Renal cortex interstitium (tissue), 15 donors: ENCODE data around the gene KATNAL1. TPM values are rescaled to one million over a fixed set of nuclear protein-coding genes. Genes with fewer than 3 reads are reported as not detected.
A peak's percentile ranks its signal among the peaks of the same experiment; 100 is the strongest.

Experiments
- DNase-seq, 11 donors: peaks; one replicate each; pipeline ENCODE4 v3.0.0-alpha.2; 2013; ENCODE audit warnings: low read depth in 9 of 11, low spot score in 4 of 11; ENCODE audit errors: extremely low read depth in 1 of 11
- long read RNA-seq, 16 experiments: transcript quantifications; one replicate each; lab custom pipeline, GENCODE V29; 2026
- polyA plus RNA-seq, 3 donors: library from polyadenylated mRNA; unstranded; fragments of 120-200 nt; gene quantifications; one replicate each; pipeline ENCODE4 v1.2.1, GENCODE V29; 2013; ENCODE audit not compliant: insufficient read length in 3 of 3

KATNAL1 gene
- 10 to 100 TPM; 12.4 to 14.8 (median 13.4) TPM for polyA plus RNA-seq
- long read RNA-seq, donor 1, partial matches to known transcripts = 0 of 1 reads
- long read RNA-seq, donor 1, other reads (novel, unspliced or antisense) = 0 of 1 reads
- long read RNA-seq, donor 2 = 0 reads
- long read RNA-seq, donor 3, partial matches to known transcripts = 0 of 1 reads
- long read RNA-seq, donor 3, other reads (novel, unspliced or antisense) = 0 of 1 reads
- long read RNA-seq, donor 4 = 0 reads
- long read RNA-seq, donor 5 = 0 reads
- long read RNA-seq, donor 6, partial matches to known transcripts = 0 of 3 reads
- long read RNA-seq, donor 6, other reads (novel, unspliced or antisense) = 0 of 3 reads
- long read RNA-seq, donor 7, partial matches to known transcripts = 0 of 1 reads
- long read RNA-seq, donor 7, other reads (novel, unspliced or antisense) = 0 of 1 reads
- long read RNA-seq, donor 8, full-length matches to known transcripts = 2 of 2 reads
- long read RNA-seq, donor 8, partial matches to known transcripts = 0 of 2 reads
- long read RNA-seq, donor 8, other reads (novel, unspliced or antisense) = 0 of 2 reads
- long read RNA-seq, donor 9, full-length matches to known transcripts = 1 of 1 reads
- long read RNA-seq, donor 9, partial matches to known transcripts = 0 of 1 reads
- long read RNA-seq, donor 9, other reads (novel, unspliced or antisense) = 0 of 1 reads
- long read RNA-seq, donor 10, full-length matches to known transcripts = 2 of 2 reads
- long read RNA-seq, donor 10, partial matches to known transcripts = 0 of 2 reads
- long read RNA-seq, donor 10, other reads (novel, unspliced or antisense) = 0 of 2 reads
- long read RNA-seq, donor 11 = 0 reads
- long read RNA-seq, donor 12 = 0 reads
- long read RNA-seq, donor 13 = 0 reads
- long read RNA-seq, donor 14, full-length matches to known transcripts = 1 of 1 reads
- long read RNA-seq, donor 14, partial matches to known transcripts = 0 of 1 reads
- long read RNA-seq, donor 14, other reads (novel, unspliced or antisense) = 0 of 1 reads
- long read RNA-seq, donor 15, full-length matches to known transcripts = 1 of 1 reads
- long read RNA-seq, donor 15, partial matches to known transcripts = 0 of 1 reads
- long read RNA-seq, donor 15, other reads (novel, unspliced or antisense) = 0 of 1 reads
- long read RNA-seq, donor 16, partial matches to known transcripts = 0 of 1 reads
- long read RNA-seq, donor 16, other reads (novel, unspliced or antisense) = 0 of 1 reads

- peak in 10 of 11 donors; percentile 38 to 77 (median 68) for DNase-seq
Measured at GRCh38 chr13:30307194-30307970, at the start of gene KATNAL1. TSS of gene KATNAL1 (minus strand) at chr13:30307551. CDS start at chr13:30283777, 23,774 bp downstream.

- DNase-seq = no peak
Measured at GRCh38 chr13:30355839-30356238, 48.5 kb upstream of the KATNAL1 start.

DNA sequence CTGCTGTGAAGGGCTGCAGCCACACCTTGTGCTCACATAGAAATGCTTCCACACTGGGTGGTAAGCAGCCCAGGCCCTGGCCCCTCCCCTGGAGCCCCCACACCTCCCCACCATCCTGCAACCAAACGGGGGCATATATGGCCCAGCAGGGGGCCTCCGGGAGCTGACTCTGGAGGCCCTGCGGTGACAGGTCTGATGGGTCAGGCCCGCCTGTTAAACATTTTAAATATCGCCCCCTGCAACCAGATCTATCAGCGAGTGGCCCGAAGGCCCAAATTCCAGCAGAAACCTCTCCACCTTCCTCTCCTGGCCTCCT lies 48.0 kb upstream of the KATNAL1 start:
- DNase-seq = no peak

DNA sequence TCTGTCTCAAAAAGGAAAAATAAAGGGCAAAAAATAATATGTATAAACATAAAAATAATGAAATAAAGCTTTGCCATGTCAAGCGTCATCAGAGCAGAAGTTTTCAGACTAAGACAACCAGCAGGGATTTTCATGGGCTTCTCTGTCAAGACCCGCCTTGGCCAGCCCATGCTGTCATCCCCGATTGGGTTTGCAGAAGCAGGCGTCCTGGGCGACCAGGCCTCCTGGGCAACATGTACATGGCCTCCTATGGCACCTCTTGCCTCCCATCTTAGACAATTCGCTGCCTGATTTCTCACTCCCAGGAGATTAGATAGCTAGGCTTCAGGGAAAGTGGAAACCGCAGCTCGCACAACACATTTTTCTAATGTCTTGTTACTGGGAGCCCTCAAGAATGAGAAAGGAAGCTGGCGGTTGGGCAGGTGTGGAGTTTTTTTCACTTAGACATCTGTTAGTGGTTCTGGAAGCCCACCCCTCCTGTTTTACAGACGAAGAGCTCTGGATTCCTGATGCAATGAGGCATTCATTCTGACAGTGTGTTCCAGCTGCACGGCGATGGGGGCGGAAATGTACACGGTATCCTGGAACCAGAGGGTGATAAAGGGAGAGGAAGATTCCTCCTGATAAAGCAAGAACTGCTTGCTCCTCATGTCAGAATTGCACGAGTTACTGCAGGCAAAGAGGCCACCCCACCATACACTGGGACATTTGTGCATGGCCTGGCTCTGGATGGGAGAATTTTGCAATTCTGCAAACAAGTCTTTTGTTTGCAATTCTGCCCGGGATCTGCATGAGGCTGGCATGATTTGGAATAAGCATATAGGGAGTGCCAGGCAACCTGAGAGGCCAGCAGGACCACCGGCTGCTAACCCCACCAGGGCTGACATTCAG lies 47.4 kb upstream of the KATNAL1 start:
- no peak for DNase-seq

DNA sequence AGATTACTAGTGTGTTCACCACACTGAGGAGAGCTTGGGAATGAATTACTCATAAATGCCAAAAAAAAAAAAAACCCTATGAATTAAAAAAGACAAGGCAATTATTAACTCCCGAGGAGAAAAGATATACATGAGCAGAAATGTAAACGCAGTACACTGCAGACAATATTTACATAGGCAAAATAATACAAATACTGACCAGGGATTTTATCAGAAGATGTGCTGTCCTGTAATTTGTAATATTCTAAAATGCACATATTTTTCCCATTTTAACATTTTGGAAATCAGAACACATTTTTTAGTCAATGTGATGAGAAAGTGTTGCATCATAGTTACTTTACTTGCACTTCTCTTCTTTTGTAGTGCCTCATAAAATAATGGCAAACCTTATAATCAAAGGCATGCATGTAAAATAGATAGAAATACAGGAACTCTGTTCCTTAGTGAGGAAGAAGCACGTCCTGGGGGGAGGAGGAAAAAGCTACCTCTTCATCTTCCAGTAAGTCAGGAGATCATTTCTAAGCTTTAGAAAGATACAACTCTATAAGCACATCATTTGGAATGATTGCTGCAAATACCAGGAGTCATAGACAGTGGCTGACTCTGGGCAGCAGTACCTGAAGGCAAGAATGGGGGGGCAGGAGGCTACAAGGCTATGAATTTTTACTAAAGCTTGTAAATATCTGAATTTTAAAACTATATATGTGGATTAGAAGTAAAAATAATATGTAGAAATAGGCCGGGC lies 46.3 kb upstream of the KATNAL1 start:
- no peak for DNase-seq

- DNase-seq = no peak
Measured at GRCh38 chr13:30353060-30353459, 45.7 kb upstream of the KATNAL1 start.

GRCh38 chr13:30352121-30352520 lies 44.8 kb upstream of the KATNAL1 start:
- no peak for DNase-seq

- DNase-seq = no peak
Measured at GRCh38 chr13:30346789-30347167, 39.4 kb upstream of the KATNAL1 start.

DNA sequence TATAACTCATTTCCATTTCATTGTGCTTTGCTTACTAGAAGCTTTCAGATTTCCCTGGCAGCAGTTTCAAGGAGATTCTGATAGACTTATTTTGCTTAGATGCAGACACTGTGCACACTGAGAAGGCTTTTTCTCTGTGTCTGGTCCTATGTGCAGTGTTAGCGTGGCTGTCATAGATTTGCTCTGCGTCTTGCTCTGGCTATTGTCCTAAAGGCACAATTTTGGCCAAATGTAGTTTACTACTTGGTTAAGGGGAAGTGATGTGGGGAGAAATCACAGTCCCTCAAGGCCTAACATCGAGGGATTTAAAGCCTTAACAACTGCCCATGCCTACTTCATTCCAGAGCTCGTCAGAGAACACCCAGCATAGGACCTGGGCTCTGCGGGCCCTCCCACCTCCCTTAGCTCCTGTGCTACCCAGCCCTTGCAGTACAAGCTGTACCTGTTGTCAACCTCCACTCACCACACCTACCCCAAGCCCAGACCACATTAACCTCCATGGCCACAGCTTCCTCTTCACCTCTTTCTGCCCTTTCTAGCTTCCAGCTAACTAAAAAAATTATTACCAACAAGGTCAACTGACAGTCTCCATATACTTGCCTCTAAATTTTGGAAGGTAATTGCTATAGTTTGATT lies 38.9 kb upstream of the KATNAL1 start:
- DNase-seq = no peak

DNA sequence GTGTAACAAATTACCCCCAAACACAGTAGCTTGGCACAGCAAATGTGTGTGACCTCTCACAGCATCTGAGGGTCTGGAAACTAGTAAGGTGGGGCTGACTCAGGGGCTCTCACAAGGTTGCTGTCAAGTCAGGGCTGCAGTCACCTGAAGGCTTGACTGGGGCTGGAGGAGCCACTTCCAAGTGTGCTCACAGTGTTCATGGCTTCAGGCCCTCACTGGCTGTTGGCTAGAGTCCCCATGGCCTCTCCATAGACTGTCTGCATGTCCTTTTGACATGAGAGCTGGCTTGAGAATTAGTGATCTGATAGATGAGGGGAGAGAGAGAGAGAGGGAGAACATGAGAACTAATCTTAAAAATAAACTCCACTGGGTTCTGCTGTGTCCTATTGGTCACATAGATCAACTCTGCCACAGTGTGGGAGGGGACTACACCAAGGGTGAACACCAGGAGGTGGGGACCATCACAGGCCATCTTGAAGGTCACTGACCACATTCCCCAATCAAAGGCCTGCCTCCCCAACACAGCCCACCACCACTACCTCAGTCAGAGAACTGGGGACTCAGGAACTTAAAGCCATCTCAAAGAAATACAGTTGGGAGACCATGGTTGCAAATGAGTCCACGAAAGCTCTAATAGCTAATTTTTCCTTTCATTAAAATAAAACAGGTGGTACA lies 38.2 kb upstream of the KATNAL1 start:
- DNase-seq = no peak

- DNase-seq = peak in 1 of 11 donors; percentile 18
Measured at GRCh38 chr13:30341815-30342570, 34.6 kb upstream of the KATNAL1 start.

DNA sequence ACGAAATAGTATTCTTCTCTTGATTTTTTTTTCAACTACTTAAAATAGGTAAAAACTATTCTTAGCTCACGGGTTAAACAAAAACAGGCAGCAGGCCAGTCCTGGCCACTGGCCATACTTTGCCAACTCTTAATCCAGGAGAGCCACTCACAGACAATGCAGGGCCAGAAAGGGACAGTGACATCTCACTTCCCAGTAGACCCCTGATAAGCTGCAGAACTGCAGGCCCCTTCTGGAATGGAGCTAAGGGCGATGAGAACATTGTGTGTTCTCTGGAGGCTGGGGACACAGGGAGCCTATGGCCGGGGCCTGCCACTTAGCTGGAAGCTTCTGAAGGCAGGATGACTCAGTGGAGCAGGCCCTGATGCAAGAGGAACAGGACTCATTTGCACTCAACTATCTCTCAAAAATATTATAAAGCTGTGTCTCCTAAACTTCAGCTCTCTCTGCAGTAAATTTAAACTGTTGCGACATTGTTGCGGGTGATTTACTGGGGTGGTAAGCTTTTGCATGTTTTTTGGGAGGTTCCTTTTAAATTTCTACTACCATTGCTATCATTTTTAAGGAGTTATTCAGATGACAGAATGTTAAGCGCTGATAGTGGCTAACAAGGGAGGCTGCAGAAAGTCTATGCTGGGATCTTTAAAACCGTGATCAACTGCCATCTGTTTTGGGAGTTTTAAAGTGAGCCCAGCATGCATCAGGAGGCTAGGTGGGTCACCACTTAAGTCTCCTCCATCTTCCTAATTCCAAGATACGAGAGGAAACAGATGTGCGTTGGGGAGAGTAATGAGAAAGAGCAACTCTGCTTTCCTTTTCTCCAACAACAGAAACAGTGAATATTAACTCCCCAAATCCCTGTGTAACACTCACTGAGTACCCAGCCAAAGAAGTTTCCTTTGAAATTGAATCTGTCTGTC lies 33.2 kb upstream of the KATNAL1 start:
- DNase-seq = no peak

DNA sequence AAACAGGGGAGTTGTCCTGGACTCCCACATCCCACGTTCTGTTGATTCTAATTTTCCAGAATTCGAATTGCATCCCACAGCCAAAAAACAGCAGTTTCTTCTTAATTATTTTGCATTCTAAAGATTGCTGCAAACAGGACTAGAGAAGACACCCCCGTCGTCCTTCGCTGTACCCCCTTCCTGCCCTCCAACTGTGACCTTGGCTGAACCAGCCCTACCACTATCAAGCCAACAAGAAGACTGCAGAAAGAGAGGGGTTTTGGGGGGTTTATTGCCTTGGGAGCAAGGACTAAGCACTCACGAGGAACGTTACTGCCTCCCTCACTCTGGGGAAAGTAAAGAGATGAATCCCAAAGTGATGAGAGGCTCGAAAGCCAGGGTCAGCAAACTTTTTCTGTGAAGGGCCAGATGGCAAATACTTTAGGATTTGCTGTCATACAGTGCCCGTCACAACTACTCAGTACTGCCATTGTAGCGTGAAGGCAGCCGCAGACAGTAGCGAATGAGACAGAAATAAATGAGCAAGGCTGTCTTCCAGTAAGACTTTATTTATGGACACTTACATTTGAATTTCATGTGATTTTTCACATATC lies 32.5 kb upstream of the KATNAL1 start:
- no peak for DNase-seq

DNA sequence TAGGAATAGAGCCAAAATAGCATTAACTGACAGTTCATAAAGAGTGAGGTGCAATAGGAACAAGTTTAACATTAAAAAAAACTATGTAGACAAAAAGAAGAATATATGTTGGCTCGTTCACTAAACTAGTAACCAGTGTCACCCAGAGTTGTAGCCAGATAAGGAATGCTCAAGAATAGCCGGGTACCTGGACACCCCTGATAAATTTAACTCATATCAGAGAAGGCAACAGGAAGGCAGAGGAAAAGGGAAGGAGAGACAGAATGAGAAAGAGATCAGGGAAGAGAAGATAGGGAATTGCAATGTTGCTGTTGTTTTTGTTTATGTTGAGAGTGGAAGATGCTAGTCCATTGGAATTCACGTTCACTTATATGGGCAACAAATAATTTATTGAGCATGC lies 31.6 kb upstream of the KATNAL1 start:
- no peak for DNase-seq
